Breast epithelium (tissue), 3 donors: ENCODE data around the gene KRT79.

Experiments used
- CTCF ChIP-seq, 3 donors: fragments of 450-650 bp; IDR thresholded peaks; one replicate each; pipeline ENCODE4 v1.5.1; 2016 to 2017; ENCODE audit warnings: antibody characterized with exemption in 3 of 3, mild to moderate bottlenecking in 3 of 3, moderate library complexity in 3 of 3
- POLR2A ChIP-seq: fragments of 450-650 bp; IDR thresholded peaks from one replicate; pipeline ENCODE4 v1.6.1; 2016; ENCODE audit warnings: antibody characterized with exemption, mild to moderate bottlenecking, moderate library complexity

DNA sequence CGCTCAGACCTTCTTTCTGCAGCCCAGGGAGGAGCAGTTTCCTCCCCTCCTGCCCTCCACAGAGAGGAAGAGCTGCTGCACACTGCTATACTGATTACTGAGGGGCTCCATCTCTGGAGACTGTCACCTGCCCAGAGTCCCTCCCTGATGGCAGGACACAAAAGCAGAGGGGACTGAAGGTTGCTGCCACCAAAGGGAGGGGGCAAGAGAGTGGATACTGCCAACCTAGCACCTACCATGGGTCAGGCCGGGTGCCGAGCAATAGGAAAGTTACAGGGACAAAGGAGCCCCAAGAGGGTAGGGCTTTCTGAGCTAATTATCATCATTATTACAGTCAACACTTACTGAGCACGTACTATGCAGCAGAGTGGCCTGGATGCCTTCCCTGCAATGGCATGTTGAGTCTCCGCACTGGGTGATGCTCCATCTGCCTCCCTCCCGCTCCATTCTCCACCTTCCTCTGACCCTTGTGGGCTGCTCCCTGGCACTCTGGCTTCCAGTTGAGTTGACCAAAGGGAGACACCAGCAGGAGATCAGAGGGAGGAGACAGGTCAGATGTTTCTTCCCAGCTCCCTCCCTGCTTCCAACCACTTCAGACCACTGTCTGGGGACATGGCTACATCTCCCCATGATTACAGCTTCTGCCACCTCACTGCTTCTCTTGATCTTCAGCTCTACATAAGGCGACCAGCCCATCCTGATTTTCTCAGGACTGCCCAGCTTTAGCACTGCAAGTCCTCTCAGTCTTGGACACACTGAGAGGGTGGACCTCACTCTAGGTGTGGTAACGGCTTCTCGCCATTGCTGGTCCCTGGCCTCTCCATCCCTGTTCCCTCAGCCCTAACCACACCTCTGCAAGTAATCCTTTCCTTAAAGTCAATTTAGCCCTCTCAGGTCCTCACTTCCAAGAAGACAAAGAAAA is 2.6 kb upstream of the KRT79 start:
- no peak for TF ChIP-seq CTCF (IDR thresholded peaks at IDR 0.05)
- no peak for TF ChIP-seq POLR2A
